HepG2 (cell line): Measurements from ENCODE around the gene SLC4A2. TPM values are rescaled to one million over a fixed set of nuclear protein-coding genes. Genes with fewer than 3 reads are reported as not detected.

ENCODE experiments used
- FOXK1 ChIP-seq: sonication (generic); formaldehyde crosslinking; IDR thresholded peaks from 2 replicates; pipeline ENCODE4 v1.4.0; 2020; ENCODE audit warnings: low read depth, missing genetic modification reagents, borderline replicate concordance
- FOXM1 ChIP-seq: sonication (generic); formaldehyde crosslinking; IDR thresholded peaks from 2 replicates; pipeline ENCODE4 v1.5.0; 2020; ENCODE audit warnings: missing genetic modification reagents
- GABPB1 ChIP-seq: IDR thresholded peaks from 2 replicates; pipeline ENCODE4 v1.6.1; 2016; ENCODE audit warnings: mild to moderate bottlenecking, missing genetic modification reagents, moderate library complexity, missing compliant biosample characterization
- HNRNPLL ChIP-seq: fragments of 200-400 bp; formaldehyde crosslinking; IDR thresholded peaks from 2 replicates; pipeline ENCODE4 v1.6.1; 2017; ENCODE audit warnings: mild to moderate bottlenecking, low read depth, low read length; ENCODE audit not compliant: poor library complexity, severe bottlenecking
- KDM2A ChIP-seq: sonication (generic); formaldehyde crosslinking; IDR thresholded peaks from 2 replicates; pipeline ENCODE4 v1.4.0; 2020; ENCODE audit warnings: low read depth, missing genetic modification reagents, borderline replicate concordance
- KDM5A ChIP-seq: fragments of 200-600 bp; sonication (generic); IDR thresholded peaks from 2 replicates; pipeline ENCODE4 v1.7.0; 2018; ENCODE audit warnings: antibody characterized with exemption, mild to moderate bottlenecking, low read length, borderline replicate concordance
- NBN ChIP-seq: fragments of 450-650 bp; conservative IDR thresholded peaks from 2 replicates; pipeline ENCODE4 v1.6.1; 2017
- NFYC ChIP-seq: IDR thresholded peaks from 2 replicates; pipeline ENCODE4 v1.6.1; 2016; ENCODE audit warnings: missing genetic modification reagents, missing compliant biosample characterization
- PPARG ChIP-seq: conservative IDR thresholded peaks from 2 replicates; pipeline ENCODE4 v1.6.1; 2016; ENCODE audit warnings: missing biosample characterization, missing genetic modification reagents
- SP5 ChIP-seq: IDR thresholded peaks from 2 replicates; pipeline ENCODE4 v1.6.1; 2016; ENCODE audit warnings: low read depth, borderline replicate concordance
- SUZ12 ChIP-seq: fragments of 150-350 bp; IDR thresholded peaks from 2 replicates; pipeline ENCODE4 v1.6.1; 2014; ENCODE audit warnings: low read depth, low read length
- TAF1 ChIP-seq: sonication (generic); formaldehyde crosslinking; IDR thresholded peaks from 2 replicates; pipeline ENCODE4 v1.4.0; 2020; ENCODE audit warnings: missing genetic modification reagents
- ZKSCAN1 ChIP-seq: fragments of 150-350 bp; IDR thresholded peaks from 2 replicates; pipeline ENCODE4 v1.6.1; 2014; ENCODE audit warnings: low read length
- ZNF3 ChIP-seq: IDR thresholded peaks from 2 replicates; pipeline ENCODE4 v1.7.0; 2017; ENCODE audit warnings: inconsistent platforms
- ZNF33A ChIP-seq: sonication (generic); formaldehyde crosslinking; IDR thresholded peaks from 2 replicates; pipeline ENCODE4 v1.5.1; 2020; ENCODE audit warnings: missing genetic modification reagents, mild to moderate bottlenecking, moderate library complexity, borderline replicate concordance
- ZNF446 ChIP-seq: sonication (generic); formaldehyde crosslinking; IDR thresholded peaks from 2 replicates; pipeline ENCODE4 v1.5.0; 2020; ENCODE audit warnings: mild to moderate bottlenecking, missing genetic modification reagents
- ZNF564 ChIP-seq: sonication (generic); formaldehyde crosslinking; IDR thresholded peaks from 2 replicates; pipeline ENCODE4 v1.8.1; 2023; ENCODE audit warnings: mild to moderate bottlenecking, missing genetic modification reagents
- ZNF605 ChIP-seq: sonication (generic); formaldehyde crosslinking; IDR thresholded peaks from 2 replicates; pipeline ENCODE4 v1.8.0; 2022; ENCODE audit warnings: mild to moderate bottlenecking, missing genetic modification reagents
- ZNF782 ChIP-seq: sonication (generic); formaldehyde crosslinking; IDR thresholded peaks from 2 replicates; pipeline ENCODE4 v1.4.0; 2020; ENCODE audit warnings: missing genetic modification reagents, mild to moderate bottlenecking, borderline replicate concordance
- ZNF839 ChIP-seq: sonication (generic); formaldehyde crosslinking; IDR thresholded peaks from 2 replicates; pipeline ENCODE4 v1.4.0; 2020; ENCODE audit warnings: missing genetic modification reagents, mild to moderate bottlenecking, borderline replicate concordance
- ZSCAN20 ChIP-seq: sonication (generic); formaldehyde crosslinking; IDR thresholded peaks from 2 replicates; pipeline ENCODE4 v1.4.0; 2020; ENCODE audit warnings: missing genetic modification reagents, mild to moderate bottlenecking, borderline replicate concordance
- polyA plus RNA-seq, 8 experiments: library from polyadenylated mRNA; depleted of rRNA in 3 of 8; stranded (reverse) in 7 of 8; unstranded in 1 of 8; fragments of >200 nt; fragmentation: Illumina TruSeq in 4 of 8; extraction: Trizol in 4 of 8; gene quantifications; 2 replicates each; pipeline versions ENCODE4 v1.2.1 to v1.2.3, GENCODE V29; 2011 to 2016; ENCODE audit warnings: low read depth in 4 of 8, missing spikeins in 1 of 8, mixed read lengths in 1 of 8; ENCODE audit not compliant: insufficient read depth in 1 of 8
- total RNA-seq, 5 experiments: library from RNA; depleted of rRNA; stranded (reverse); fragments of >200 nt; fragmentation: Illumina TruSeq; extraction: Trizol; gene quantifications; 2 replicates each; pipeline ENCODE4 v1.2.3, GENCODE V29; 2016; ENCODE audit warnings: low read depth in 1 of 5
- TF ChIP-seq, protein P1 (sequence below): sonication (generic); formaldehyde crosslinking; IDR thresholded peaks from 2 replicates; pipeline ENCODE4 v1.4.0; 2020; ENCODE audit warnings: mild to moderate bottlenecking, missing genetic modification reagents
- TF ChIP-seq, protein P2 (sequence below): sonication (generic); formaldehyde crosslinking; IDR thresholded peaks from 2 replicates; pipeline ENCODE4; 2020; ENCODE audit warnings: missing genetic modification reagents, mild to moderate bottlenecking, borderline replicate concordance
- TF ChIP-seq, protein P3 (sequence below): sonication (generic); formaldehyde crosslinking; conservative IDR thresholded peaks from 2 replicates; pipeline ENCODE4 v1.4.0; 2020; ENCODE audit warnings: missing genetic modification reagents

The SLC4A2 gene
- total and polyA plus RNA-seq, 2 of the 13 experiments (the other 11 are each of a cell fraction or from before 2014, with no cell fraction given), result 51.9 to 73.4 TPM

DNA sequence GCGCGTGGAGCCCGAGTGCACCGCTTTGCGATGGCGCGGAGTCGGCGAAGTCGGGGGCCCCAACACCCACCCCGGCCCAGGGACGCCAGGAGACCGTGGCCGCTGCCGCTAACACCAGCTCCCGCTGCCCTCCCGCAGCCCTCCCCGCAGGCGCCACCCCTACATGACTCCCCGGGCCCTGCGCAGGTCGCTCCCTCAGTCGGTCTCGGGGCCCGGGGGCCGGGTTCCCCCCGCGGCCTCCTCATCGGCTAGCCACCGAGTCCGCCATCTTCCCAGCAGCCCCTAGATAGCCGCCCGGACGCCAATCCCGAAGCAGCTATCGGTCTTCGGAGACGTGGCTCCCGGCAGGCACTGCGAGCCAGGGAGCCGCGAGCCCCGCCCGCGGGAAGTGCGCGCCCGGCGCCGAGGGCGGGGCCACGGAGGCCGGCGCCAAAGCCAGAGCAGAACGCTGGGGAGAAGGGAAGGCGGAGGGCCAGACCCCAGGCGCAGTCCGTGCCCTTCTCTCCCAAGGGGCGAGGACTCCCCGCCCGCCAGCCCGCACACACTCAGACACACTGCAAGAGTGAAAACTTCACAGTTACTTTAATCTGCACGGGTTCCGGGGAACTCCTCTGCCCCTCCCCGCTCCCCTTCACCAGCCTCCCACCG is 21.3 kb downstream of the SLC4A2 start, which contains the start of gene FASTK (continued):
- TF ChIP-seq HNRNPLL (peak; percentile 81), FOXM1 (CRISPR knock-in tag) (no peak), ZSCAN20 (CRISPR knock-in tag) (no peak), KDM2A (peak; percentile 98), ZNF564 (CRISPR knock-in tag) (peak; percentile 9; the same call in 1 of the 2 replicates), PPARG (peak; percentile 31; the same call in 1 of the 2 replicates), ZNF839 (CRISPR knock-in tag) (no peak; the same call in 1 of the 2 replicates), TAF1 (peak; percentile 95), KDM5A (peak; percentile 78), NFYC (peak; percentile 66), ZKSCAN1 (no peak), FOXK1 (CRISPR knock-in tag) (peak; percentile 33; the same call in 1 of the 2 replicates), ZNF33A (CRISPR knock-in tag) (no peak), GABPB1 (peak; percentile 85), ZNF3 (no peak; the same call in 1 of the 2 replicates), SP5 (CRISPR knock-in tag) (peak; percentile 49; the same call in 1 of the 2 replicates), NBN (no peak), SUZ12 (peak; percentile 45; the same call in 1 of the 2 replicates), ZNF446 (CRISPR knock-in tag) (peak; percentile 96), ZNF605 (CRISPR knock-in tag) (peak; percentile 38; the same call in 1 of the 2 replicates), ZNF782 (CRISPR knock-in tag) (0 out of 2 replicates have a peak, but pooled peaks have one; percentile 36)
- TF ChIP-seq, protein P1, sequence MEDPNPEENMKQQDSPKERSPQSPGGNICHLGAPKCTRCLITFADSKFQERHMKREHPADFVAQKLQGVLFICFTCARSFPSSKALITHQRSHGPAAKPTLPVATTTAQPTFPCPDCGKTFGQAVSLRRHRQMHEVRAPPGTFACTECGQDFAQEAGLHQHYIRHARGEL (CRISPR knock-in tag), result no peak
- TF ChIP-seq, protein P2, sequence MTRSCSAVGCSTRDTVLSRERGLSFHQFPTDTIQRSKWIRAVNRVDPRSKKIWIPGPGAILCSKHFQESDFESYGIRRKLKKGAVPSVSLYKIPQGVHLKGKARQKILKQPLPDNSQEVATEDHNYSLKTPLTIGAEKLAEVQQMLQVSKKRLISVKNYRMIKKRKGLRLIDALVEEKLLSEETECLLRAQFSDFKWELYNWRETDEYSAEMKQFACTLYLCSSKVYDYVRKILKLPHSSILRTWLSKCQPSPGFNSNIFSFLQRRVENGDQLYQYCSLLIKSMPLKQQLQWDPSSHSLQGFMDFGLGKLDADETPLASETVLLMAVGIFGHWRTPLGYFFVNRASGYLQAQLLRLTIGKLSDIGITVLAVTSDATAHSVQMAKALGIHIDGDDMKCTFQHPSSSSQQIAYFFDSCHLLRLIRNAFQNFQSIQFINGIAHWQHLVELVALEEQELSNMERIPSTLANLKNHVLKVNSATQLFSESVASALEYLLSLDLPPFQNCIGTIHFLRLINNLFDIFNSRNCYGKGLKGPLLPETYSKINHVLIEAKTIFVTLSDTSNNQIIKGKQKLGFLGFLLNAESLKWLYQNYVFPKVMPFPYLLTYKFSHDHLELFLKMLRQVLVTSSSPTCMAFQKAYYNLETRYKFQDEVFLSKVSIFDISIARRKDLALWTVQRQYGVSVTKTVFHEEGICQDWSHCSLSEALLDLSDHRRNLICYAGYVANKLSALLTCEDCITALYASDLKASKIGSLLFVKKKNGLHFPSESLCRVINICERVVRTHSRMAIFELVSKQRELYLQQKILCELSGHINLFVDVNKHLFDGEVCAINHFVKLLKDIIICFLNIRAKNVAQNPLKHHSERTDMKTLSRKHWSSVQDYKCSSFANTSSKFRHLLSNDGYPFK (CRISPR knock-in tag), result no peak
- TF ChIP-seq, protein P3, sequence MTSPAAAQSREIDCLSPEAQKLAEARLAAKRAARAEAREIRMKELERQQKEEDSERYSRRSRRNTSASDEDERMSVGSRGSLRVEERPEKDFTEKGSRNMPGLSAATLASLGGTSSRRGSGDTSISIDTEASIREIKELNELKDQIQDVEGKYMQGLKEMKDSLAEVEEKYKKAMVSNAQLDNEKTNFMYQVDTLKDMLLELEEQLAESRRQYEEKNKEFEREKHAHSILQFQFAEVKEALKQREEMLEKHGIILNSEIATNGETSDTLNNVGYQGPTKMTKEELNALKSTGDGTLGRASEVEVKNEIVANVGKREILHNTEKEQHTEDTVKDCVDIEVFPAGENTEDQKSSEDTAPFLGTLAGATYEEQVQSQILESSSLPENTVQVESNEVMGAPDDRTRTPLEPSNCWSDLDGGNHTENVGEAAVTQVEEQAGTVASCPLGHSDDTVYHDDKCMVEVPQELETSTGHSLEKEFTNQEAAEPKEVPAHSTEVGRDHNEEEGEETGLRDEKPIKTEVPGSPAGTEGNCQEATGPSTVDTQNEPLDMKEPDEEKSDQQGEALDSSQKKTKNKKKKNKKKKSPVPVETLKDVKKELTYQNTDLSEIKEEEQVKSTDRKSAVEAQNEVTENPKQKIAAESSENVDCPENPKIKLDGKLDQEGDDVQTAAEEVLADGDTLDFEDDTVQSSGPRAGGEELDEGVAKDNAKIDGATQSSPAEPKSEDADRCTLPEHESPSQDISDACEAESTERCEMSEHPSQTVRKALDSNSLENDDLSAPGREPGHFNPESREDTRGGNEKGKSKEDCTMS, result no peak
